NCI-H69 (cell line): ENCODE results near the gene SLC35B3.
"Not testable (repeated sequence)": the region's sequence is repeated elsewhere in the genome, so short reads cannot be mapped to it uniquely, and the experiment has no call there.

Experiments
- DNase-seq: peaks from one replicate; lab custom pipeline; 2025; lab: John Stamatoyannopoulos, UW

Gene SLC35B3

GRCh38 chr6:8414844-8415243 is 20.5 kb downstream of the SLC35B3 start:
- no peak for DNase-seq

- DNase-seq, result not testable (repeated sequence)
These were observed 29.4 kb downstream of the SLC35B3 start for GRCh38 chr6:8405946-8406345.

GRCh38 chr6:8402546-8402945 is 32.8 kb downstream of the SLC35B3 start:
- no peak for DNase-seq

GRCh38 chr6:8400663-8401062 is 34.7 kb downstream of the SLC35B3 start:
- DNase-seq, result peak; percentile 47

GRCh38 chr6:8392569-8392968 is 42.8 kb downstream of the SLC35B3 start:
- DNase-seq, result peak; percentile 66

GRCh38 chr6:8391934-8392333 is 43.4 kb downstream of the SLC35B3 start:
- peak; percentile 34 for DNase-seq

- peak; percentile 98 for DNase-seq
These were observed 46.1 kb downstream of the SLC35B3 start for GRCh38 chr6:8389036-8389818.

GRCh38 chr6:8387942-8388437 is 47.4 kb downstream of the SLC35B3 start:
- peak; percentile 21 for DNase-seq

GRCh38 chr6:8383584-8383983 is 51.8 kb downstream of the SLC35B3 start:
- DNase-seq, result peak; percentile 43

- peak; percentile 15 for DNase-seq
These were observed 52.9 kb downstream of the SLC35B3 start for GRCh38 chr6:8382434-8382833.

GRCh38 chr6:8375916-8376315 is 59.4 kb downstream of the SLC35B3 start:
- no peak for DNase-seq
